Measurements from ENCODE around the gene METTL1.

DNA sequence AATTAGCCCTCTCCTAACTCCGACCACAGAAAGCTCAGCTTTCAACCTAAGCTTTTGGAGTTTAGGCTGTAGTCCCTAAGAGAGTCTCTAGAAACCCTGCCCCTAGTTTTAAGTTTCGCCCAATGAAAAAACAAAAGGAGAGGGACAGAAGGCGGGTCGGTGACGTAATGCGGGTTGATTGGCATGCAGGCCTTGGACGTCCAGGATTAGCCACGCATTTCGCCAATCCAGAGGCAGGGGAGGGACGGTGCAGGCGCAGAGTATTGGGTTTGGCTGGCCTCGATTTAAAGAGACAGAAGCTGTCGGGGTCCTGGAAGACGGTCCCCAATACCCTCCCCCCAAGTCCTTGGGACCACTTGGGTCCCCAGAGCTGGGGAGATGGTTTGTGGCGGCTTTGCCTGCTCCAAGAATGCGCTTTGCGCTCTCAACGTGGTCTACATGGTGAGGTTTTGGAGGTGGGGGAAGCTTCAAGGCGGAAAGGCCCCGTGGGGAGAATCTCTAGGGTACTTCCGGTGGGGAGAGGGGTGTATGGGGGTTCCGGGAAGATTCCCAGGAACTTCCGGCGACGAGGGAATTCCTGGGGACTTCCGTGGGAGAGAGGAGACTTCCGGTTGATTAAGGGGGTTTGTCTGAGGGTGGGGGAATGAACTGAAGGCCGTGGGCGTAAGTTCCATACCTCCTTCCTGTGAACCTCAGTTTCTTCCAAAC, 27.0 kb downstream of the METTL1 start, which contains the start of gene TSPAN31:
- TF ChIP-seq, protein P1, sequence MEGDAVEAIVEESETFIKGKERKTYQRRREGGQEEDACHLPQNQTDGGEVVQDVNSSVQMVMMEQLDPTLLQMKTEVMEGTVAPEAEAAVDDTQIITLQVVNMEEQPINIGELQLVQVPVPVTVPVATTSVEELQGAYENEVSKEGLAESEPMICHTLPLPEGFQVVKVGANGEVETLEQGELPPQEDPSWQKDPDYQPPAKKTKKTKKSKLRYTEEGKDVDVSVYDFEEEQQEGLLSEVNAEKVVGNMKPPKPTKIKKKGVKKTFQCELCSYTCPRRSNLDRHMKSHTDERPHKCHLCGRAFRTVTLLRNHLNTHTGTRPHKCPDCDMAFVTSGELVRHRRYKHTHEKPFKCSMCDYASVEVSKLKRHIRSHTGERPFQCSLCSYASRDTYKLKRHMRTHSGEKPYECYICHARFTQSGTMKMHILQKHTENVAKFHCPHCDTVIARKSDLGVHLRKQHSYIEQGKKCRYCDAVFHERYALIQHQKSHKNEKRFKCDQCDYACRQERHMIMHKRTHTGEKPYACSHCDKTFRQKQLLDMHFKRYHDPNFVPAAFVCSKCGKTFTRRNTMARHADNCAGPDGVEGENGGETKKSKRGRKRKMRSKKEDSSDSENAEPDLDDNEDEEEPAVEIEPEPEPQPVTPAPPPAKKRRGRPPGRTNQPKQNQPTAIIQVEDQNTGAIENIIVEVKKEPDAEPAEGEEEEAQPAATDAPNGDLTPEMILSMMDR (IDR thresholded peaks at IDR 0.05): no peak
- TF ChIP-seq POLR2A (IDR thresholded peaks at IDR 0.05): peak; percentile 24 to 45

Data from sigmoid colon (tissue), 3 donors.